HepG2 (cell line): ENCODE results near the gene TMEM183A. TPM values are rescaled to one million over a fixed set of nuclear protein-coding genes. Genes with fewer than 3 reads are reported as not detected.
A peak's percentile ranks its signal among the peaks of the same experiment; 100 is the strongest.

Experiments used
- ARNT ChIP-seq: fragments of 450-650 bp; IDR thresholded peaks from 2 replicates; pipeline ENCODE4 v1.6.1; 2017
- CHD4 ChIP-seq: fragments of 200-600 bp; sonication (generic); IDR thresholded peaks from 2 replicates; pipeline ENCODE4 v1.7.0; 2017; ENCODE audit warnings: mild to moderate bottlenecking, low read length, borderline replicate concordance
- ELF3 ChIP-seq: IDR thresholded peaks from 2 replicates; pipeline ENCODE4 v1.6.1; 2016; ENCODE audit warnings: missing genetic modification reagents, missing compliant biosample characterization
- KDM2A ChIP-seq: sonication (generic); formaldehyde crosslinking; IDR thresholded peaks from 2 replicates; pipeline ENCODE4 v1.4.0; 2020; ENCODE audit warnings: low read depth, missing genetic modification reagents, borderline replicate concordance
- KDM3A ChIP-seq: IDR thresholded peaks from 2 replicates; pipeline ENCODE4 v1.6.1; 2018; ENCODE audit warnings: low read depth, missing compliant biosample characterization
- KDM5A ChIP-seq: fragments of 200-600 bp; sonication (generic); IDR thresholded peaks from 2 replicates; pipeline ENCODE4 v1.7.0; 2018; ENCODE audit warnings: antibody characterized with exemption, mild to moderate bottlenecking, low read length, borderline replicate concordance
- NFYC ChIP-seq: IDR thresholded peaks from 2 replicates; pipeline ENCODE4 v1.6.1; 2016; ENCODE audit warnings: missing genetic modification reagents, missing compliant biosample characterization
- RBFOX2 ChIP-seq: fragments of 200-400 bp; formaldehyde crosslinking; IDR thresholded peaks from 2 replicates; pipeline ENCODE4 v1.6.1; 2017; ENCODE audit warnings: low read depth, mild to moderate bottlenecking, low read length
- TCF7 ChIP-seq: sonication (generic); IDR thresholded peaks from 2 replicates; pipeline ENCODE4 v1.6.1; 2016; ENCODE audit warnings: antibody characterized with exemption, low read depth
- ZBTB42 ChIP-seq: sonication (generic); formaldehyde crosslinking; IDR thresholded peaks from 2 replicates; pipeline ENCODE4 v1.5.0; 2020; ENCODE audit warnings: mild to moderate bottlenecking, missing genetic modification reagents
- ZMYM3 ChIP-seq: sonication (generic); formaldehyde crosslinking; IDR thresholded peaks from 2 replicates; pipeline ENCODE4 v1.5.1; 2020; ENCODE audit warnings: mild to moderate bottlenecking, missing genetic modification reagents
- ZNF430 ChIP-seq: sonication (generic); formaldehyde crosslinking; IDR thresholded peaks from 2 replicates; pipeline ENCODE4 v1.9.0; 2021; ENCODE audit warnings: mild to moderate bottlenecking, missing genetic modification reagents
- ZNF567 ChIP-seq: sonication (generic); formaldehyde crosslinking; IDR thresholded peaks from 2 replicates; pipeline ENCODE4 v1.8.1; 2023; ENCODE audit warnings: mild to moderate bottlenecking, missing genetic modification reagents, borderline replicate concordance
- ZNF629 ChIP-seq: sonication (generic); formaldehyde crosslinking; conservative IDR thresholded peaks from 2 replicates; pipeline ENCODE4 v1.5.0; 2020; ENCODE audit warnings: missing genetic modification reagents
- polyA plus RNA-seq, 8 experiments: library from polyadenylated mRNA; depleted of rRNA in 3 of 8; stranded (reverse) in 7 of 8; unstranded in 1 of 8; fragments of >200 nt; fragmentation: Illumina TruSeq in 4 of 8; extraction: Trizol in 4 of 8; gene quantifications; 2 replicates each; pipeline versions ENCODE4 v1.2.1 to v1.2.3, GENCODE V29; 2011 to 2016; ENCODE audit warnings: low read depth in 4 of 8, missing spikeins in 1 of 8, mixed read lengths in 1 of 8; ENCODE audit not compliant: insufficient read depth in 1 of 8
- total RNA-seq, 5 experiments: library from RNA; depleted of rRNA; stranded (reverse); fragments of >200 nt; fragmentation: Illumina TruSeq; extraction: Trizol; gene quantifications; 2 replicates each; pipeline ENCODE4 v1.2.3, GENCODE V29; 2016; ENCODE audit warnings: low read depth in 1 of 5
- TF ChIP-seq, protein P1 (sequence below): sonication (generic); formaldehyde crosslinking; IDR thresholded peaks from 2 replicates; pipeline ENCODE4 v1.4.0; 2020; ENCODE audit warnings: missing genetic modification reagents
- TF ChIP-seq, protein P2 (sequence below): sonication (generic); formaldehyde crosslinking; IDR thresholded peaks from 2 replicates; pipeline ENCODE4 v1.9.0; 2022; ENCODE audit warnings: missing genetic modification reagents, mild to moderate bottlenecking, borderline replicate concordance
- TF ChIP-seq, protein P3 (sequence below): sonication (generic); formaldehyde crosslinking; IDR thresholded peaks from 2 replicates; pipeline ENCODE4 v1.5.0; 2020; ENCODE audit warnings: missing genetic modification reagents, mild to moderate bottlenecking, borderline replicate concordance
- TF ChIP-seq, protein P4 (sequence below), 2 experiments: sonication (generic) in 1 of 2; formaldehyde crosslinking in 1 of 2; IDR thresholded peaks; 2 replicates each; pipeline versions ENCODE4 v1.6.1 to v1.9.0; 2014 to 2022; ENCODE audit warnings: antibody characterized with exemption in 1 of 2, borderline replicate concordance in 1 of 2, inconsistent platforms in 1 of 2, low read depth in 1 of 2, missing genetic modification reagents in 1 of 2

The TMEM183A gene
- total and polyA plus RNA-seq, 2 of the 13 experiments (the other 11 are each of a cell fraction or from before 2014, with no cell fraction given): 59.7 to 82.0 TPM

DNA sequence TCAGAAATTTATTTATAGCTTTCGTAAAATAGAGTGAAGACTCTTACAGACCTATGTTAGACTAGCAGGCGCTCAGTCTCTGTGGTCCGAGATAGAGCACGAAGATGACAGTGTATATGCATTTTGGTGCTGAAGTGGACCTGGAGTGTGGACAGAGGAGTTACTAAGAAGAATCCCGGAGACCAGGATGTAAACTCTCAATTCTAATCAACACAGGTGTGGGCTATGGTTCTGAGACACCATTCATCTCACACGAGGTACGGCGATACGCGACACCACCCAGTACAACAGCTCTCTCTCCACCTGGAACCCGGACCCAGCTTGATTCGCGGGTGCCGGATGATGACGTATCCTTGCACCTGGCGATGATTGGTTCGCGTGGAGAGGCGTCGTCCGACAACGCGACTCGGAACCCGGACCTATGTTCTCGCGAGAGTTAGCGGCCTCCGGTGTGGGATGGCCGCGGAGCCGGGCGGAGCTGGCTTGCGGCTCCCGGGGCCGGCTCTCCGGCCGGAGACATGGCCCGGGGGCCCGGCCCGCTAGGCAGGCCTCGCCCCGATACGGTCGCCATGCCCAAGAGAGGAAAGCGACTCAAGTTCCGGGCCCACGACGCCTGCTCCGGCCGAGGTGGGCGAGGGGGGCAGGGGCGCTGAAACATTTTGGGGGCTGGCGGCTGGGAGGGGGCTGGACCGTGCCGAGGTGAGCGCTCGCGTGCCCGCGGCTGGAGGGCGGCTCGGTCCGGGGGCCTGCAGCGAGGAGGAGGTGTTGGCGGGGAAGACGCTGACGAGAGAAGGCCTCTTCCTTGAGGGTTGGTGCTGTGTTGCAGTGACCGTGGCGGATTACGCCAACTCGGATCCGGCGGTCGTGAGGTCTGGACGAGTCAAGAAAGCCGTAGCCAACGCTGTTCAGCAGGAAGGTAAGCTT, at the start of gene TMEM183A (continued):
- TF ChIP-seq, protein P1, sequence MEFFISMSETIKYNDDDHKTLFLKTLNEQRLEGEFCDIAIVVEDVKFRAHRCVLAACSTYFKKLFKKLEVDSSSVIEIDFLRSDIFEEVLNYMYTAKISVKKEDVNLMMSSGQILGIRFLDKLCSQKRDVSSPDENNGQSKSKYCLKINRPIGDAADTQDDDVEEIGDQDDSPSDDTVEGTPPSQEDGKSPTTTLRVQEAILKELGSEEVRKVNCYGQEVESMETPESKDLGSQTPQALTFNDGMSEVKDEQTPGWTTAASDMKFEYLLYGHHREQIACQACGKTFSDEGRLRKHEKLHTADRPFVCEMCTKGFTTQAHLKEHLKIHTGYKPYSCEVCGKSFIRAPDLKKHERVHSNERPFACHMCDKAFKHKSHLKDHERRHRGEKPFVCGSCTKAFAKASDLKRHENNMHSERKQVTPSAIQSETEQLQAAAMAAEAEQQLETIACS (CRISPR knock-in tag): no peak
- TF ChIP-seq, protein P2, sequence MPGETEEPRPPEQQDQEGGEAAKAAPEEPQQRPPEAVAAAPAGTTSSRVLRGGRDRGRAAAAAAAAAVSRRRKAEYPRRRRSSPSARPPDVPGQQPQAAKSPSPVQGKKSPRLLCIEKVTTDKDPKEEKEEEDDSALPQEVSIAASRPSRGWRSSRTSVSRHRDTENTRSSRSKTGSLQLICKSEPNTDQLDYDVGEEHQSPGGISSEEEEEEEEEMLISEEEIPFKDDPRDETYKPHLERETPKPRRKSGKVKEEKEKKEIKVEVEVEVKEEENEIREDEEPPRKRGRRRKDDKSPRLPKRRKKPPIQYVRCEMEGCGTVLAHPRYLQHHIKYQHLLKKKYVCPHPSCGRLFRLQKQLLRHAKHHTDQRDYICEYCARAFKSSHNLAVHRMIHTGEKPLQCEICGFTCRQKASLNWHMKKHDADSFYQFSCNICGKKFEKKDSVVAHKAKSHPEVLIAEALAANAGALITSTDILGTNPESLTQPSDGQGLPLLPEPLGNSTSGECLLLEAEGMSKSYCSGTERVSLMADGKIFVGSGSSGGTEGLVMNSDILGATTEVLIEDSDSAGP (CRISPR knock-in tag): peak; percentile 86
- TF ChIP-seq KDM3A (no peak), ZNF629 (CRISPR knock-in tag) (no peak), TCF7 (no peak), CHD4 (0 out of 2 replicates have a peak, but pooled peaks have one; percentile 4), NFYC (CRISPR knock-in tag) (peak; percentile 96), ZNF567 (peak; percentile 30; the same call in 1 of the 2 replicates), ARNT (no peak), KDM2A (CRISPR knock-in tag) (0 out of 2 replicates have a peak, but pooled peaks have one; percentile 48), RBFOX2 (peak; percentile 90), ZBTB42 (CRISPR knock-in tag) (0 out of 2 replicates have a peak, but pooled peaks have one; percentile 19), ZNF430 (CRISPR knock-in tag) (no peak), KDM5A (peak; percentile 93), ZMYM3 (no peak; the same call in 1 of the 2 replicates), ELF3 (CRISPR knock-in tag) (no peak)
- TF ChIP-seq, protein P3, sequence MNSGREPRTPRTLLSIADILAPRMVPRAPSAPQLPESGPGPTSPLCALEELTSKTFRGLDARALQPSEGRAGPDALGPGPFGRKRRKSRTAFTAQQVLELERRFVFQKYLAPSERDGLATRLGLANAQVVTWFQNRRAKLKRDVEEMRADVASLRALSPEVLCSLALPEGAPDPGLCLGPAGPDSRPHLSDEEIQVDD (CRISPR knock-in tag): no peak
- TF ChIP-seq, protein P4, sequence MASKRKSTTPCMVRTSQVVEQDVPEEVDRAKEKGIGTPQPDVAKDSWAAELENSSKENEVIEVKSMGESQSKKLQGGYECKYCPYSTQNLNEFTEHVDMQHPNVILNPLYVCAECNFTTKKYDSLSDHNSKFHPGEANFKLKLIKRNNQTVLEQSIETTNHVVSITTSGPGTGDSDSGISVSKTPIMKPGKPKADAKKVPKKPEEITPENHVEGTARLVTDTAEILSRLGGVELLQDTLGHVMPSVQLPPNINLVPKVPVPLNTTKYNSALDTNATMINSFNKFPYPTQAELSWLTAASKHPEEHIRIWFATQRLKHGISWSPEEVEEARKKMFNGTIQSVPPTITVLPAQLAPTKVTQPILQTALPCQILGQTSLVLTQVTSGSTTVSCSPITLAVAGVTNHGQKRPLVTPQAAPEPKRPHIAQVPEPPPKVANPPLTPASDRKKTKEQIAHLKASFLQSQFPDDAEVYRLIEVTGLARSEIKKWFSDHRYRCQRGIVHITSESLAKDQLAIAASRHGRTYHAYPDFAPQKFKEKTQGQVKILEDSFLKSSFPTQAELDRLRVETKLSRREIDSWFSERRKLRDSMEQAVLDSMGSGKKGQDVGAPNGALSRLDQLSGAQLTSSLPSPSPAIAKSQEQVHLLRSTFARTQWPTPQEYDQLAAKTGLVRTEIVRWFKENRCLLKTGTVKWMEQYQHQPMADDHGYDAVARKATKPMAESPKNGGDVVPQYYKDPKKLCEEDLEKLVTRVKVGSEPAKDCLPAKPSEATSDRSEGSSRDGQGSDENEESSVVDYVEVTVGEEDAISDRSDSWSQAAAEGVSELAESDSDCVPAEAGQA (IDR thresholded peaks at IDR 0.05; ENCODE audit: low read depth): peak; percentile 79
- TF ChIP-seq, protein P4 (CRISPR knock-in tag; IDR thresholded peaks at IDR 0.05; ENCODE audit: borderline replicate concordance): no peak
